ENCODE data around the gene CTNND2.
"Not testable (repeated sequence)": the region's sequence is repeated elsewhere in the genome, so short reads cannot be mapped to it uniquely, and the experiment has no call there.

CTNND2 gene

DNA sequence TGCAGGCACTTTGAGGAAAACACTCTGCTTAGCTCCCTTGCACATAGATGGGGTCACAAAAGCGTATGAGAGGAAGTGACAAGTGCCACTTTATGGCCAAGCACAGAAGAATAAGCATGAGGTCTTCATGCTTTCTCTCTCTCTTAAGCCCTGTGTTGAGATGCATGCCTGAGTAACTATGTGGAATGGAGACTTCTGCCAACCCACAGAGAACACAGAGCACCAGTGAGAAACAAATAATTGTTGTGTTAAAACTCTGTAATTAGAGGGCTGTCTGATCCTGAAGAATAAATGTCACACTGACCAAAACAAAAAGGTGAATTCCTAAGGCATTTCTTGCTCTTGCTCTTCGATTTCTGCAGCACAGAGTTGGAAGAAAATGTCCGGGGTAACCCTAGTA lies 488.5 kb downstream of the CTNND2 start:
- DNase-seq (ENCODE audit: insufficient read length, low spot score) = no peak
- FAIRE-seq = no peak
- TF ChIP-seq CTCF (IDR thresholded peaks at IDR 0.05; ENCODE audit: insufficient read depth, missing control alignments) = no peak

DNA sequence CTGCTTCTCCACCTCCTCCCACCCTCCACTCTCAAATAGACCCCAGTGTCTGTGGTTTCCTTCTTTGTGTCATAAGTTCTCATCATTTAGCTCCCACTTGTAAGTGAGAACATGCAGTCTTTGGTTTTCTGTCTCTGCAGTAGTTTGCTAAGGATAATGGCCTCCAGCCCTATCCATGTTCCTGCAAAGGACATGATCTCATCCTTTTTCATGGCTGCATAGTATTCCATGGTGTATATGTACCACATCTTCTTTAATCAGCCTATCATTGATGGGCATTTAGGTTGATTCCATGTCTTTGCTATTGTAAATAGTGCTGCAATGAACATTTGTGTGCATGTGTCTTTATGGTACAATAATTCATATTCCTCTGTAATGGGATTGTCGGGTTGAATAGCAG lies 489.5 kb downstream of the CTNND2 start:
- not testable (repeated sequence) for DNase-seq (ENCODE audit: insufficient read length, low spot score); FAIRE-seq

- FAIRE-seq (no peak), DNase-seq (ENCODE audit: insufficient read length, low spot score) (no peak)
- no peak for TF ChIP-seq CTCF (IDR thresholded peaks at IDR 0.05; ENCODE audit: insufficient read depth, missing control alignments)
Measured at GRCh38 chr5:11411621-11412020, 492.6 kb downstream of the CTNND2 start.

- DNase-seq (ENCODE audit: insufficient read length, low spot score) (no peak), FAIRE-seq (no peak)
- no peak for TF ChIP-seq CTCF (IDR thresholded peaks at IDR 0.05; ENCODE audit: insufficient read depth, missing control alignments)
Measured at GRCh38 chr5:11407556-11408145, 496.6 kb downstream of the CTNND2 start.

GRCh38 chr5:11400316-11400715 lies 503.9 kb downstream of the CTNND2 start:
- DNase-seq (ENCODE audit: insufficient read length, low spot score) (no peak), FAIRE-seq (no peak)
- TF ChIP-seq CTCF (IDR thresholded peaks at IDR 0.05; ENCODE audit: insufficient read depth, missing control alignments) = no peak

DNA sequence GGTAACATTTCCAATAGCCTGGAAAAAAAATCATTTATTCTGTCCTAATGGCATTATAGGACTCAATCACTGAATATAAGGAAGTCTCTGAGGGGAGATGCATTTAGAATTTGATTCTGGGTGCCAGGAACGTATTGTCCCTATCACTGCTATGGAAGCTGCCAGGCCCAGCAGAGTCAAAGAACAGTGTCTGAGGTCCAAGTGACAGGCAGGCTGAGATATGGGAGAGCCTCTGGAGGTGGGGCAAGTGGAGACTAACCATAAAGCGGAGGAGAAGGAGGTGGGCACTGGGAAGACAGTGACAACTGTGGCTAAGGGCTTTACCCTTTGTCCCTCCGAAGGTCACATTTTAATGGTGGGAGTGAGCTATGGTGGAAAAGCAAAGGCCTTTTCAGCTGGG lies 505.5 kb downstream of the CTNND2 start:
- no peak for FAIRE-seq
- no peak for TF ChIP-seq CTCF (IDR thresholded peaks at IDR 0.05; ENCODE audit: insufficient read depth, missing control alignments)
- DNase-seq (ENCODE audit: insufficient read length, low spot score) = no peak

- TF ChIP-seq CTCF (IDR thresholded peaks at IDR 0.05; ENCODE audit: insufficient read depth, missing control alignments) = no peak
- DNase-seq (ENCODE audit: insufficient read length, low spot score) = no peak
Measured at GRCh38 chr5:11397549-11397948, 506.7 kb downstream of the CTNND2 start.

GRCh38 chr5:11396917-11397316 lies 507.3 kb downstream of the CTNND2 start:
- TF ChIP-seq CTCF (IDR thresholded peaks at IDR 0.05; ENCODE audit: insufficient read depth, missing control alignments) = no peak
- FAIRE-seq (no peak), DNase-seq (ENCODE audit: insufficient read length, low spot score) (no peak)

More at GRCh38 chr5:11397549-11397948, 506.7 kb downstream of the CTNND2 start:
- FAIRE-seq = no peak

Data from D721Med (cell line).